Muscle of leg (tissue), 16 donors: Measurements from ENCODE around the gene TNRC6A. TPM values are rescaled to one million over a fixed set of nuclear protein-coding genes. Genes with fewer than 3 reads are reported as not detected.
A peak's percentile ranks its signal among the peaks of the same experiment; 100 is the strongest.

ENCODE experiments used
- DNase-seq: peaks from one replicate; pipeline ENCODE4 v3.0.0; 2013
- H3K27ac ChIP-seq: one replicate; pipeline ENCODE4 v1.5.1; 2013; ENCODE audit warnings: mild to moderate bottlenecking, low read length, control low read depth
- H3K27me3 ChIP-seq: one replicate; pipeline ENCODE4 v1.6.1; 2013; ENCODE audit warnings: low read length; ENCODE audit not compliant: control insufficient read depth, insufficient read depth
- H3K36me3 ChIP-seq: one replicate; pipeline ENCODE4 v1.6.1; 2013; ENCODE audit warnings: low read length; ENCODE audit not compliant: control insufficient read depth, insufficient read depth
- H3K4me1 ChIP-seq: one replicate; pipeline ENCODE4 v1.6.1; 2013; ENCODE audit warnings: low read length; ENCODE audit not compliant: control insufficient read depth, insufficient read depth
- H3K4me3 ChIP-seq: one replicate; pipeline ENCODE4 v1.5.1; 2013; ENCODE audit warnings: low read length, control low read depth
- H3K9me3 ChIP-seq: replicated peaks from 2 replicates; pipeline ENCODE4 v1.6.1; 2013; ENCODE audit warnings: low read depth, low read length; ENCODE audit not compliant: control insufficient read depth
- WGBS: methylation state at CpG from one replicate; pipeline ENCODE4 v1.1.5; 2013; ENCODE audit warnings: missing lambda C conversion rate; ENCODE audit not compliant: insufficient coverage; 5-methylcytosine and 5-hydroxymethylcytosine counted together
- long read RNA-seq, 11 donors: transcript quantifications; one replicate each; lab custom pipeline, GENCODE V29; 2026
- polyA plus RNA-seq, 8 donors: library from polyadenylated mRNA; unstranded; fragments of 120-200 nt; gene quantifications; one replicate each; pipeline versions ENCODE4 v1.2.1 to v1.2.3, GENCODE V29; 2013; ENCODE audit warnings: inconsistent platforms in 1 of 8, low replicate concordance in 1 of 8; ENCODE audit not compliant: insufficient read length in 8 of 8, insufficient read depth in 1 of 8
- total RNA-seq: library from RNA; stranded (reverse); fragments of 120-200 nt; gene quantifications from one replicate; pipeline ENCODE4 v1.2.4, GENCODE V29; 2013

The TNRC6A gene
- total RNA-seq (23.6 TPM), polyA plus RNA-seq (10 to 100 TPM; 26.0 to 34.7 (median 30.1) TPM)
- long read RNA-seq, donor 1, partial matches to known transcripts: 14 of 14 reads
- long read RNA-seq, donor 1, other reads (novel, unspliced or antisense): 0 of 14 reads
- long read RNA-seq, donor 2: 0 reads
- long read RNA-seq, donor 3, partial matches to known transcripts: 10 of 10 reads
- long read RNA-seq, donor 3, other reads (novel, unspliced or antisense): 0 of 10 reads
- long read RNA-seq, donor 4, partial matches to known transcripts: 0 of 1 reads
- long read RNA-seq, donor 4, other reads (novel, unspliced or antisense): 0 of 1 reads
- long read RNA-seq, donor 5, partial matches to known transcripts: 15 of 17 reads
- long read RNA-seq, donor 5, other reads (novel, unspliced or antisense): 0 of 17 reads
- long read RNA-seq, donor 6, full-length matches to known transcripts: 1 of 1 reads
- long read RNA-seq, donor 6, partial matches to known transcripts: 0 of 1 reads
- long read RNA-seq, donor 6, other reads (novel, unspliced or antisense): 0 of 1 reads
- long read RNA-seq, donor 7, partial matches to known transcripts: 5 of 5 reads
- long read RNA-seq, donor 7, other reads (novel, unspliced or antisense): 0 of 5 reads
- long read RNA-seq, donor 8, partial matches to known transcripts: 8 of 9 reads
- long read RNA-seq, donor 8, other reads (novel, unspliced or antisense): 0 of 9 reads
- long read RNA-seq, donor 9, partial matches to known transcripts: 5 of 6 reads
- long read RNA-seq, donor 9, other reads (novel, unspliced or antisense): 0 of 6 reads
- long read RNA-seq, donor 10, partial matches to known transcripts: 42 of 46 reads
- long read RNA-seq, donor 10, other reads (novel, unspliced or antisense): 0 of 46 reads
- long read RNA-seq, donor 11: 0 reads

DNA sequence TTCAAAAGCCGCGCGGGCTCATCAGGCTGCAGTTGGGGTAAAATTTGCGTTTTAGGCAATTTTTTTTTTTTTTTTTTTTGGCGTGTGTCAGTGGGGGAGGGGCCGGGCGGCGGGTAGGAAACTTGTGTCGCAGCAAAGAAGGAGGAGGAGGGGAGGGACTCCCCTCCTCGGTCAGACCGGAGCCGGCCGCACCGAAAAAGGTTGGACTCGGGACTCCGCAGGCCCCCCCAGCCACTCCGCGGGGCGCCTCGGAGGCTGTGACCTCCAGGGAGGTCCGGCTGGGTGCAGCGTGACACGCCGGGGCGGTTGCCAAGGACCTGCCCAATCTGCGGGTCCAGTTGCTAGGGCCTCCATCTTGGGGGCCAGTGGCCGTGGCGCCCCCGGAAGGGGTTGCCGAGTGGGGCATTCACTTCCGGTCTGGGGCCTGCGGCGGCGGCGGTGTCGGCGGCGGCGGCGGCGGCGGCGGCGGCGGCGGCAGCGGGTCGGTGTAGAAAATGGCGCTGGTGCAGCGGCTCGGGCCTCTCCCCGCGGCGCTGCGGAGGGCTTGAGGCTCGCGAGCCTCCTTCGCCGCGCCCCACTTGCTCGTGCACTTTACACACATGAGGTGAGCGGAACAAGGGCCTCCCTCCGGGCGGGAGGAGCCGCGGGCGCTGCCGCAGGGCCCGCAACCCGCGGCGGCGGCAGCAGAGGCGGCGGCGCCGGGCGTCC is at the start of gene TNRC6A:
TSS of gene TNRC6A (plus strand) at position 409 of the 708 bp plus-strand sequence. CDS start at position 600, 191 bp downstream.
- Histone ChIP-seq H3K4me3 (peak within 1 kb of the TSS; percentile 93), H3K9me3 (no peaks in the 10 kb centered on the region), H3K36me3 (peaks cover 13% of the 10 kb centered on the region), H3K27me3 (no peaks in the 10 kb centered on the region), H3K27ac (peak within 1 kb of the TSS; percentile 96), H3K4me1 (peaks cover 9% of the 10 kb centered on the region)
- WGBS: under 1% methylated on average over 67 of the region's 78 CpGs
- DNase-seq: peak; percentile 95

DNA sequence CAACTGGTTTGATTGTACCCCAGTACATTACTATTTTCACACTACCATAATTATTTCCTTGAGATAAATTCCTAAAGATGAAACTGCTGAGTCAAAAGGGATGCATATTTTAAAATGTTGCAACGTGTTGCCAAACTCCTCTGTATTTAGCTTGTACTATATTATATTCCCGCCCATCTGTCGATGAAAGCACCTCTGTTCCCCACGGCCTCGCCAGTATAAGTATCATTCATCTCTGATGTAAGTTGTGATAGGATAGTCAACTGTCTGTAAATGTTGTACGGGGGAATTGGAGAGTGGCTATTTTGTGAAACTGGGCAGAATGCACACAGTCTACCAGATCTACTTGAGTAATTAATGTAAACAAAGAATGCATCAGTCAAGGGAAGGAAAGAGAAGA is 47.7 kb upstream of the TNRC6A start:
- WGBS: 80% methylated on average over 1 of the region's 6 CpGs
- H3K27ac ChIP-seq: no peak overlapping the region
- peaks cover 10% of the 10 kb centered on the region for H3K4me1 ChIP-seq
- no peak overlapping the region for H3K4me3 ChIP-seq
- H3K9me3 ChIP-seq: no peaks in the 10 kb centered on the region
- H3K27me3 ChIP-seq: no peaks in the 10 kb centered on the region
- no peak for DNase-seq
- H3K36me3 ChIP-seq: no peaks in the 10 kb centered on the region

DNA sequence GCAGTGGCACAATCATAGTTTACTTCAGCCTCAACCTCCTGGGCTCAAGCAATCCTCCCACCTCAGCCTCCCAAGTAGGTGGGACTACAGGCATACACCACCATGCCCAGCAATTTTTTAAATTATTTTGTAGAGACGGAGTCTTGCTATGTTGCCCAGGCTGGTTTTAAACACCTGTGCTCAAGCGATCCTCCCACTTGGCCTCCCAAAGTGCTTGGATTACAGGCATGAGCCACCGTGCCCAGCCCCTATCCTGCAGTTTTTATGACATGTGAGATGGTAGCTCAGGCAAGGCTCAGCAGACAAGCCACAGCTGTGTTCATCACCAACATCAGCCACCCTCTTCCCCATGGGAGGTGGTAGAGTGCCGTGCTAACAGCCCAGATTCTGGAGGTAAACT is 46.2 kb upstream of the TNRC6A start:
- H3K4me3 ChIP-seq: no peak overlapping the region
- no peaks in the 10 kb centered on the region for H3K36me3 ChIP-seq
- H3K4me1 ChIP-seq: peaks cover 10% of the 10 kb centered on the region
- H3K27ac ChIP-seq: no peak overlapping the region
- H3K27me3 ChIP-seq: no peaks in the 10 kb centered on the region
- H3K9me3 ChIP-seq: no peaks in the 10 kb centered on the region
- WGBS: 80% methylated on average over 1 of the region's 4 CpGs
- no peak for DNase-seq

DNA sequence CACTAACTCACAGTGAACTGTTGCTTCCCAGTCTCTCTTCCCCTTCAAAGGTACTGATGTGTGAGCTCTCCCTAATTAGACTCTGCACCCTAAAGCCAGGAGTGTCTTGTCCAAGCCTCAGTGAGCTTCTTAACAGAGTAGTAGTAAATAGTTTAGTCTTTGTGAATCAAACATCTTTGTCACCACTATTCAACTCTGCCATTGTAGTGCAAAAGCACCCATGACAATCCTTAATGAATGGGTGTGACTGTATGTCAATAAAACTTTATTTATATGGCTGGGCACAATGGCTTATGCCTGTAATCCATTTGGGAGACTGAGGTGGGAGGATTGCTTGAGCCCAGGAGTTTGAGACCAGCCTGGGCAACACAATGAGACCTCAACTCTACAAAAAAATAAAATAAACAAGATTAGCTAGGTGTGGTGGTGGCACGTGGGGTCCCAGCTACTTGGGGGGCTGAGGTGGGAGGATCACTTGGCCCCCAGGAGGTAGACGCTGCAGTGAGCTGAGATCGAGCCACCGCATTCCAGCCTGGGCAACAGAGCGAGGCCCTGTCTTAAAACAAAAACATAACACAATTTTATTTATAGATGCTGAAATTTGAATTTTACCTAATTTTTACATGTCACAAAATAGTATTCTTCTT is 45.5 kb upstream of the TNRC6A start:
- H3K4me1 ChIP-seq: peaks cover 10% of the 10 kb centered on the region
- H3K9me3 ChIP-seq: no peaks in the 10 kb centered on the region
- H3K36me3 ChIP-seq: no peaks in the 10 kb centered on the region
- DNase-seq: no peak
- no peak overlapping the region for H3K4me3 ChIP-seq
- H3K27ac ChIP-seq: no peak overlapping the region
- H3K27me3 ChIP-seq: no peaks in the 10 kb centered on the region
- WGBS: no CpG with 5 or more reads among the region's 5 CpGs

DNA sequence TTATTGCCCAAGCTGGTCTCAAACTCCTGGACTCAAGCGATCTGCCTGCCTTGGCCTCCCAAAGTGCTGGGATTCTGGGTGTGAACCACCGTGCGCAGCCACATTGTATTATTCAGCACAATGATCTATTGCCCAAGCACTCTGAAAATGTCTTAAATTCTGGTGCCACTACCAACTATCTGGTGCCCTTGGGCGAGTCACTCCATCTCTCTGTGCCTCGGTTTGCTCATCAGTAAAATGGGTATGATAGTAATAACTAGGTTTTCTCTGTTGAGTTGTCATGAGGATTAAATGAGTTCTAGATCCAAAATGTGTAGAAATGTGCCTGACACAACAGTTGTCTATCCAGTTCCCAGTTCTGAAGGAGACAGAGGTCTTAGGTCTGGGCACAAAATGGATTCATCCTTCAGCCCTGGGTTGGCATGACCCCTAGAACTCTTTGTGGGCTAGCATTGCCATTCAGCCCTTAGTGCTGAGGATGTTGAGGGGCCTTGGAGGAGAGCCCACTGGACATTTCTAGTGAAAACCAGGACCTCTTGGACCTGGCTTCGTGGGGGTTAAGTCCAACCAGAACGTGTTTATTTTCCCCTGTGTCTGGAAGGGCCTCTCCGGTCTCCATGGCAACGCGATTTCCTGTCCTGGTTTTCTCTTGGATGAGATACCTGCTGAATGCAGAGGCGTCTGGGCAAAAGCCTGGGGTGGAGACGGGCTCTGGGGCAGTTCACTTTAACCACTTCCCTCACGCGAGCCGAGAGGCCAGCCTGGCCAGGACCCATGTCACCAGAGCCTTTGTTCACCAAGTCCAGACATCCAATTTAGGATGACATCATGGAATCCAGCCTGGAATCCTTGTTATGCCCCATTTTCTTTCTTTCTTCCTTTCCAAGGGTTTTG is 43.7 kb upstream of the TNRC6A start:
- Histone ChIP-seq H3K27me3 (no peaks in the 10 kb centered on the region), H3K9me3 (no peaks in the 10 kb centered on the region), H3K4me1 (peaks cover 10% of the 10 kb centered on the region), H3K36me3 (no peaks in the 10 kb centered on the region), H3K4me3 (no peak overlapping the region), H3K27ac (peak overlapping the region; percentile 66)
- 51% methylated on average over 6 of the region's 15 CpGs for WGBS
- DNase-seq: peak; percentile 93

DNA sequence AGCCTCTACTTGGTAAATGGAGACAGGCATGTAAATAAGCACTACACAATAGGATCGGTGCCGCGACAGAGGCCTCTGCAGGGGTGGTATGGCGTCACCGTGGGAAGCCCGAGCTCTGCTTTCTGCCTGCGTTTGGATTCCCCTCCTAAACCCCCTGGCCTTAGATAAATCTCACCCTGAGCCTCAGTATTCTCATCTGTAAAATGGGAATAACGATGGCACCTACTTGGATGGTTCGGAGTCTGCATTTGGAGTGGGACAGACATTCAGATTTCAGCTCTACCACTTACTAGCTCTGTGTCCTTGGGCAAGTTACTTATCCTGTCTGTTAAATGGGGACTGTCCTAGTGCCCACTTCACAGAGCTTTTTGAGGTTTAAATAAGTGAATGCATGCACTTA is 42.8 kb upstream of the TNRC6A start:
- no peak overlapping the region for H3K4me3 ChIP-seq
- H3K27ac ChIP-seq: peak overlapping the region; percentile 66
- no peaks in the 10 kb centered on the region for H3K27me3 ChIP-seq
- H3K9me3 ChIP-seq: no peaks in the 10 kb centered on the region
- H3K36me3 ChIP-seq: no peaks in the 10 kb centered on the region
- no peak for DNase-seq
- H3K4me1 ChIP-seq: peaks cover 10% of the 10 kb centered on the region
- no CpG with 5 or more reads among the region's 9 CpGs for WGBS

DNA sequence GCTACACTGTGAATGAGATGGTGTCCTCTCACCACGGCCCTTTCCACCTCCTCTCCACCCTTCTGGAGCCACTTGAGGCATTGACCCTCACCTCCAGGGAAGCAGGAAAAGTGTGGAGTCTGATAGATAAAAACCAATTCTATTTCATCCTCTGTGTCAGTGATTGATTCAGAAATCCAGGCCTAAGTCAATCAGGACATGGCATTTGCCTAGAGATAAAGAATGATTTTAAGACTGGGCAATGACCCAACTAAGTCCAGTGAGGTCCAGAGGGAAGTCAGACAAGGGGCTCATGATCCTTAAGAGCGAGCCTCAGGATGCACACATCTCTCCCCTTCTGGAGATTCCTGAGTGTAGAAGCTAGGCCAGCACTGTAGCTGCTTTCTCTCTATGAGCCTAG is 41.1 kb upstream of the TNRC6A start:
- no peak overlapping the region for H3K4me3 ChIP-seq
- no peaks in the 10 kb centered on the region for H3K36me3 ChIP-seq
- no peak for DNase-seq
- H3K27ac ChIP-seq: no peak overlapping the region
- H3K9me3 ChIP-seq: no peaks in the 10 kb centered on the region
- no peaks in the 10 kb centered on the region for H3K27me3 ChIP-seq
- H3K4me1 ChIP-seq: peaks cover 10% of the 10 kb centered on the region
- no CpG with 5 or more reads among the region's 2 CpGs for WGBS

DNA sequence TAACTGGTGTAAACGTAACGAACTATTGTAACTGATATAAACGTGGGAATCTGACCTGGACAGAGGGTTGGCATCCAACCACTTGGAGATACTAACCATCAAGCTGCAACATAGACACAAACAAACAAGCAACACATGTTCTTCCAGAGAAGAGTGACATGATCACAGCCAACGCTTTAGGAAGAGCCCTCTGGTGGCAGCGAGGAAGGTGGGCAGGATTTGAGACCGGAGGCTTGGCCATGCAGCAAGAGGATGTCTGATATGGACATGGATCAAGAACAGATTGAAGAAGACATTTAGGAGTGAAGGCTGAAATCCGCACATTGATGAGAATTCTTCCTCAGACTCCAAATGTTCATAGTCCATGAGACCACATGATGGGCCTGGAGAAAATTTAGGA is 40.3 kb upstream of the TNRC6A start:
- no peaks in the 10 kb centered on the region for H3K27me3 ChIP-seq
- H3K4me1 ChIP-seq: peaks cover 10% of the 10 kb centered on the region
- peak; percentile 33 for DNase-seq
- no peak overlapping the region for H3K4me3 ChIP-seq
- no peaks in the 10 kb centered on the region for H3K9me3 ChIP-seq
- no peak overlapping the region for H3K27ac ChIP-seq
- no peaks in the 10 kb centered on the region for H3K36me3 ChIP-seq
- 41% methylated on average over 4 of the region's 7 CpGs for WGBS

DNA sequence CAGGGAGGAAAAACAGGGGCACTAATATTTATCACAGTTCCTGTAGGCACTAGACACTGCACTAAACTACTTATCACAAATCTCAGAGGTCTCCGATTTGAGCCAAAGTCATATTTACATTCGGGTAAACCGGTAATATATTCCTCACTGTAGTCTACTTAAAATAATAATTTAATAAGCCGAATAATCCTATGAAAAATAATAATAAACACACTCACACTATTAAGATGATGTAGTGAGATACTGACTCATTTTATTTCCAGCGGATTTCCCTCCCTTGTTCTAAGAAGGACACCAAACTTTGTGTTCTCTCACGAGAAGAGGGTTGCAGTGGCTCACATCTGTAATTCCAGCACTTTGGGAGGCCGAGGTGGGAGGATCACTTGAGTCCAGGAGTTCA is 36.6 kb upstream of the TNRC6A start:
- WGBS: 88% methylated on average over 1 of the region's 7 CpGs
- DNase-seq: no peak
- Histone ChIP-seq H3K9me3 (no peaks in the 10 kb centered on the region), H3K27me3 (no peaks in the 10 kb centered on the region), H3K4me3 (no peak overlapping the region), H3K4me1 (no peaks in the 10 kb centered on the region), H3K36me3 (no peaks in the 10 kb centered on the region), H3K27ac (no peak overlapping the region)
